GM12801 (cell line): ENCODE data around the gene MLLT10.

Source experiments
- CTCF ChIP-seq: IDR thresholded peaks from one replicate; pipeline ENCODE4 v1.5.1; 2011; ENCODE audit warnings: control low read depth; ENCODE audit not compliant: insufficient read length; ENCODE audit errors: extremely low read depth

Gene MLLT10

GRCh38 chr10:21648040-21648439, 114.0 kb downstream of the MLLT10 start:
- no peak for TF ChIP-seq CTCF

GRCh38 chr10:21649454-21649872, 115.4 kb downstream of the MLLT10 start:
- no peak for TF ChIP-seq CTCF

DNA sequence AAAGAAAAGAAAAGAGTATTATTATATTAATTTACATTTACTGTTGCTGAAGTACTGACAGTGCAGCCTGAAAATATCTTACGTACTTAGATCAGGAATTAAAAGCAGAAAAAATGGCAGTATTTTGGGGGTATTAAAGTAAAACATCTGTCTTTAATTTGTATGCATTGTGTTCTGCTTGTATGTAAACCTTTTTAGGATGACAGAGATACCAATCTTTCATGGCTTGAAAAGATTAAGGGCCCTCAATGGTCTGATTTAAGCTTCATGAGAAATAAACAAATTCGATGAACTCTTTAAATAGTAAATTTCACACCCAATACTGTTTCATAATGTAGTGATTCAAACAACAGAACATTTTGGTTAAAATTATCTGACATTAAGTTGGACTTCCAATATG, 116.3 kb downstream of the MLLT10 start:
- TF ChIP-seq CTCF, result no peak

- no peak for TF ChIP-seq CTCF
These were observed 121.2 kb downstream of the MLLT10 start for GRCh38 chr10:21655236-21655635.

DNA sequence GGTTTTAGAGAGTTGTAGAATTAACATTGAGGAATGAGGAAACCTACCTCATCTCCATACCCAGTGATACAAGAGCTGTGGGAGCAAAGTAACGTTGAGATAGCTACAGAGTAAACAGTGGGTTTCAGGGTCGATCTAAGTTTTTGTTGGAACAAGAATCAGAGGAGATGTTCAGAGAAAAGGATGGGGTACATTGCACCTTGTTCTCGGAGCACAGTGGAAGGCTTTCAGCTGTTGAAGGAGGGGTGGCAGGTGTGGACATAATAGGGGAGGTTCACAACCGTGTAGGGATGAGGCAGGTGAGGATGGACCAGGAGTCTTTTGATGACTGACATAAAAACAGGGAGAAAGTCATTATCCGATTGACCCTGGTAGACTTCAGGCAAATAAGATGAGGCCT, 121.7 kb downstream of the MLLT10 start:
- no peak for TF ChIP-seq CTCF

GRCh38 chr10:21661087-21661486, 127.1 kb downstream of the MLLT10 start:
- TF ChIP-seq CTCF, result no peak

- TF ChIP-seq CTCF, result no peak
These were observed 127.9 kb downstream of the MLLT10 start for GRCh38 chr10:21661935-21662334.

DNA sequence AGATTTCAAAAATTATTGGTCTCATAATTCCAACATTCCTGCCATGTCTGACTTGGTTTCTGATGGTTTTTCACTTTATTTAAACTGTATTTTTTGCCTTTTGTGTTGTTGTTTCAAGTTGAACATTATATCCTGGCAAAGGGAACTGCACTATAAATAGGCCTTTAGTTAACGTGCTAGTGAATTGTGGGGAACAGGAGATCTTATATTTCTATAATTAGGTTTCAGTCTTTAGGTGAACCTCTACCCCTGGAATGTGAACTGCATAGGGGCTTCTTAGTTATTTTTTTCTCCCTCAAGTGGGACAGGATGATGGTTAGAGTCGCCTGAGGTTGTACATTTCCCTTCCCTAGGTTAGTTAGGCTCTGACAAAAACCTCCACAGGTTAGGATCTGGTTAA, 128.6 kb downstream of the MLLT10 start:
- TF ChIP-seq CTCF, result no peak
